Neural cell (in vitro differentiated cells): ENCODE data around the gene XPO4.

Experiments used
- EP300 ChIP-seq: fragments of 450-650 bp; conservative IDR thresholded peaks from 2 replicates; pipeline ENCODE4 v1.6.1; 2014; ENCODE audit warnings: antibody characterized with exemption, mild to moderate bottlenecking, moderate library complexity; ENCODE audit not compliant: poor library complexity, severe bottlenecking
- EZH2 ChIP-seq: fragments of 200-600, 300-800 bp; shearing (Covaris generic), sonication (generic); IDR thresholded peaks from 2 replicates; pipeline ENCODE4 v1.6.1; 2014; ENCODE audit warnings: antibody characterized with exemption, low read length, borderline replicate concordance, mild to moderate bottlenecking; ENCODE audit not compliant: insufficient read depth, poor library complexity, severe bottlenecking
- TF ChIP-seq, protein P1 (sequence below): fragments of 450-650 bp; IDR thresholded peaks from 2 replicates; pipeline ENCODE4 v1.5.1; 2014; ENCODE audit warnings: antibody characterized with exemption, mild to moderate bottlenecking, moderate library complexity; ENCODE audit not compliant: poor library complexity, severe bottlenecking

DNA sequence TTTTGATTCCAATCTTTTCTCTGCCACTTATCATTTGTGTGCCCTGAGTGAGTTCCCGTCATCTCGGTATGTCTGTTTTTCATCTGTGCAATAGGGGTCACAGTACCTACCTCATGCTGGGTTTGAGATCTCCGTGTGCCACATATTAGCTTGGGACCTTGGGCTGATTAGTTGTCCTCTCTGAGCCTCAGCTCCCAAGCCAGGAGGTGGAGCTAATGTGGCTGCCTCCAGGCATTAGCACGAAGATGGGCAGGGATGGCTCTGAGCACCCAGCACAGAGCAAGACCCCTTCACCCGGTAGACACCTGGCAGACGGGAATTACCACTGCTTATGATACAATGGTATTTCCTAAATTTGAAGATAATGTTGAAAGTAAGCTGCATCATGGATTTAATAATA is 35.8 kb upstream of the XPO4 start:
- TF ChIP-seq, protein P1, sequence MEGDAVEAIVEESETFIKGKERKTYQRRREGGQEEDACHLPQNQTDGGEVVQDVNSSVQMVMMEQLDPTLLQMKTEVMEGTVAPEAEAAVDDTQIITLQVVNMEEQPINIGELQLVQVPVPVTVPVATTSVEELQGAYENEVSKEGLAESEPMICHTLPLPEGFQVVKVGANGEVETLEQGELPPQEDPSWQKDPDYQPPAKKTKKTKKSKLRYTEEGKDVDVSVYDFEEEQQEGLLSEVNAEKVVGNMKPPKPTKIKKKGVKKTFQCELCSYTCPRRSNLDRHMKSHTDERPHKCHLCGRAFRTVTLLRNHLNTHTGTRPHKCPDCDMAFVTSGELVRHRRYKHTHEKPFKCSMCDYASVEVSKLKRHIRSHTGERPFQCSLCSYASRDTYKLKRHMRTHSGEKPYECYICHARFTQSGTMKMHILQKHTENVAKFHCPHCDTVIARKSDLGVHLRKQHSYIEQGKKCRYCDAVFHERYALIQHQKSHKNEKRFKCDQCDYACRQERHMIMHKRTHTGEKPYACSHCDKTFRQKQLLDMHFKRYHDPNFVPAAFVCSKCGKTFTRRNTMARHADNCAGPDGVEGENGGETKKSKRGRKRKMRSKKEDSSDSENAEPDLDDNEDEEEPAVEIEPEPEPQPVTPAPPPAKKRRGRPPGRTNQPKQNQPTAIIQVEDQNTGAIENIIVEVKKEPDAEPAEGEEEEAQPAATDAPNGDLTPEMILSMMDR: no peak
- TF ChIP-seq EP300: no peak
- TF ChIP-seq EZH2: no peak
